ENCODE results near the gene TRPT1. TPM values are rescaled to one million over a fixed set of nuclear protein-coding genes. Genes with fewer than 3 reads are reported as not detected.

The TRPT1 gene
- total RNA-seq, 2 experiments from 2014 or later: 45.0 to 47.8 TPM

- Mint-ChIP-seq H3K4me1 (peaks cover 4% of the 10 kb centered on the region), H3K9me3 (no peaks in the 10 kb centered on the region), H3K27ac (peak overlapping the region; percentile 9), H3K27me3 (no peaks in the 10 kb centered on the region), H3K4me3 (no peak overlapping the region), H3K36me3 (peaks cover 21% of the 10 kb centered on the region)
- ATAC-seq (ENCODE audit: low read depth) (no peak), DNase-seq (no peak)
- POLR2A ChIA-PET: interaction anchor here (0.9 to 26.2 kb wide), 4 partner anchors 8 to 26 kb away, joined by 3 to 419 read pairs (median 212); partner anchors contain the start of genes DNAJC4, FERMT3, NUDT22 and TRPT1
Measured at GRCh38 chr11:64218628-64219353, 7.2 kb downstream of the TRPT1 start.

DNA sequence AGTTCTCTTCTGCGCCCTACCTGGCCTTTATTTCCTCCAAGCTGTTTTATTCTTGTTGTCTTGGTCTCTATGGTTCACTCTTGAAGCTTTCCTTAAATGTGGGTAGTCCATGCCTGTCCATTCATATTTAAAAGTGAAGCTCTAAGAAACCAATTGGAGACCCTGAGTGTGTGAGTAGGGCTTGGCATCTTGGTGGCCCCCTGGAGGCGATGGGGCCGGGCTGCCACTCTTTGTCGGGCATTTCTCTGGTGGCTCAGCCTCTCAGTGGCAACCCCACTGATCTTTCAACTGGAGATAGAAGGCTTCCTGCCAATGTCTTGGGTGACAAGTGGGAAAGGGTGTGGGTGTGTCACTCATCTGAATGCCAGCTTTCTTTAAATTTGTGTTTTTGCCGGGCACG is 9.1 kb downstream of the TRPT1 start:
- Mint-ChIP-seq H3K36me3 (peaks cover 29% of the 10 kb centered on the region), H3K9me3 (no peaks in the 10 kb centered on the region), H3K4me3 (no peak overlapping the region), H3K27ac (no peak overlapping the region), H3K4me1 (peaks cover 9% of the 10 kb centered on the region), H3K27me3 (no peaks in the 10 kb centered on the region)
- ATAC-seq (ENCODE audit: low read depth): no peak
- DNase-seq: no peak
- POLR2A ChIA-PET: interaction anchor here (0.7 to 26.2 kb wide), 4 partner anchors 7 to 54 kb away, joined by 3 to 419 read pairs (median 212); partner anchors contain the start of genes DNAJC4, FERMT3, NUDT22 and TRPT1

DNA sequence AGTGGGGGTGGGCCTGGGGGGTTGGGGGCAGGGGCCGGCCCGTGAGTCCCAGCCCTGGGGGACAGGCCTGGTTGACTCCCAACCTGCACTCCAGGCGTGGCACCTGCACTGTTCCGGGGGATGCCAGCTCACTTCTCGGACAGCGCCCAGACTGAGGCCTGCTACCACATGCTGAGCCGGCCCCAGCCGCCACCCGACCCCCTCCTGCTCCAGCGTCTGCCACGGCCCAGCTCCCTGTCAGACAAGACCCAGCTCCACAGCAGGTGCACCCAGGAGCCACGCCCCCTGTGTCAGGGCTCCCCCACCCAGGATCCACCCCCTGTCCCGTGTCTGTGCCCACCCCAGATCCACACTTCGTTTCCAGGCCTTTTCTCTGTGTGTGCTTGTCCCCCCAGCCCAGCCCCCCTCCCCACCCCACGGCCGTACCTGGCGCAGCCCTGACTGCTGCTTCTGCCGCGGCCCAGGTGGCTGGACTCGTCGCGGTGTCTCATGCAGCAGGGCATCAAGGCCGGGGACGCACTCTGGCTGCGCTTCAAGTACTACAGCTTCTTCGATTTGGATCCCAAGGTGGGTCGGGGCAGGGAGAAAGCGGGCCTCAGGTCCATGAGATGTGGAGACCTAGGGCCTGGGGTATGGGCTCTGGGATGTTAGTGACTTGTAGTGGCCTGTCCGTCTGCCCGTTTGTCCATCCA is 14.7 kb downstream of the TRPT1 start:
- Mint-ChIP-seq H3K27me3 (no peaks in the 10 kb centered on the region), H3K27ac (no peak overlapping the region), H3K4me3 (no peak overlapping the region), H3K9me3 (no peaks in the 10 kb centered on the region), H3K36me3 (peaks cover 32% of the 10 kb centered on the region), H3K4me1 (peaks cover 15% of the 10 kb centered on the region)
- DNase-seq (no peak), ATAC-seq (ENCODE audit: low read depth) (no peak)
- POLR2A ChIA-PET: interaction anchor here (11.8 to 17.3 kb wide), 2 partner anchors 16 to 20 kb away, joined by 246 to 419 read pairs; partner anchors contain the start of genes DNAJC4, NUDT22, STIP1 and TRPT1

DNA sequence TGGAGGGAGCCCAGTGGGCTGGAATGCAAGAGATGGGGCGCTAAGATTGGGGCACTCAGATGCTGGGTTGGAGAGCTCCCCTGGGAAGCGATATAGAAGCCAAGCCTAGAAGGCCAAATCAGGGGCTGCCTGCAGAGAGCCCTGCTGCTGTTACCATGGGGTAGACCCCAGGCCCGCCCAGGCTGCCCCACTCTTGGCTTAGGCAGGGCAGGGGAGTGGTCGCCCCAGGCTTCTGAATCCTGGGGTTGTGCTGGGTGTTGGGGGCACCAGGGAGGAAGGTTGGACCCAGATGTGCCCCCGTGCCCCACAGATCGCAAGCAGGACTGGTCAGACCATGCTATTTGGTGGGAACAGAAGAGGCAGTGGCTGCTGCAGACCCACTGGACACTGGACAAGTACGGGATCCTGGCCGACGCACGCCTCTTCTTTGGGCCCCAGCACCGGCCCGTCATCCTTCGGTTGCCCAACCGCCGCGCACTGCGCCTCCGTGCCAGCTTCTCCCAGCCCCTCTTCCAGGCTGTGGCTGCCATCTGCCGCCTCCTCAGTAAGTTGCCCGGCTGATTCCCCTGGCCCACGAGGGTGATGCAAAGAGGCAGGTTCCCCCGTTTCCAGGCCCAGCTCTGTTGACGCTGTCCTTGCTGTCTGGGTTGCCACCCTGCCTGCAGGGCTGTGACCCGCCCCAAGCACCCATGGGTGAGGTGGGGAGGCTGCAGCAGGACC is 15.5 kb downstream of the TRPT1 start:
- H3K27ac Mint-ChIP-seq: no peak overlapping the region
- peaks cover 21% of the 10 kb centered on the region for H3K4me1 Mint-ChIP-seq
- no peaks in the 10 kb centered on the region for H3K27me3 Mint-ChIP-seq
- ATAC-seq (ENCODE audit: low read depth) (no peak), DNase-seq (no peak)
- POLR2A ChIA-PET: interaction anchor here (6.6 to 17.3 kb wide), 3 partner anchors 17 to 34 kb away, joined by 106 to 419 read pairs (median 246); partner anchors contain the start of genes DNAJC4, FKBP2, NUDT22 and PPP1R14B
- peaks cover 34% of the 10 kb centered on the region for H3K36me3 Mint-ChIP-seq
- no peaks in the 10 kb centered on the region for H3K9me3 Mint-ChIP-seq
- H3K4me3 Mint-ChIP-seq: no peak overlapping the region

DNA sequence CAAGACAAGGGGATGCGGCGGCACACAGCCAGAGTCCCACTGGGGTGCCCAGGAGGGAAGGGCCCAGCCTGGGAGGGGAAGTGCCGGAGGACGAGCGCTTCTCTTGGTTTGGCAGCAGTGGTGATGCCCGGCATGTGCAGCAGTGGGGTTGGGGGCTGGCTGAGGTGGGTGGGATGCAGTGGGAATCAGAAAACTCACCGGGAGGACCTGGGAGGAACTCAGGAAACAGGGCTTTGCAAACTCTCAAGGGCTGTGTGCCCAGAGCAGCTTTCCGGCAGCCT is 16.5 kb downstream of the TRPT1 start:
- DNase-seq (no peak), ATAC-seq (ENCODE audit: low read depth) (no peak)
- POLR2A ChIA-PET: interaction anchor here (6.6 to 17.3 kb wide), 3 partner anchors 18 to 35 kb away, joined by 106 to 419 read pairs (median 246); partner anchors contain the start of genes DNAJC4, FKBP2, NUDT22 and PPP1R14B
- no peaks in the 10 kb centered on the region for H3K27me3 Mint-ChIP-seq
- H3K9me3 Mint-ChIP-seq: no peaks in the 10 kb centered on the region
- H3K27ac Mint-ChIP-seq: peak overlapping the region; percentile 94
- H3K4me1 Mint-ChIP-seq: peaks cover 21% of the 10 kb centered on the region
- H3K36me3 Mint-ChIP-seq: peaks cover 30% of the 10 kb centered on the region
- no peak overlapping the region for H3K4me3 Mint-ChIP-seq

DNA sequence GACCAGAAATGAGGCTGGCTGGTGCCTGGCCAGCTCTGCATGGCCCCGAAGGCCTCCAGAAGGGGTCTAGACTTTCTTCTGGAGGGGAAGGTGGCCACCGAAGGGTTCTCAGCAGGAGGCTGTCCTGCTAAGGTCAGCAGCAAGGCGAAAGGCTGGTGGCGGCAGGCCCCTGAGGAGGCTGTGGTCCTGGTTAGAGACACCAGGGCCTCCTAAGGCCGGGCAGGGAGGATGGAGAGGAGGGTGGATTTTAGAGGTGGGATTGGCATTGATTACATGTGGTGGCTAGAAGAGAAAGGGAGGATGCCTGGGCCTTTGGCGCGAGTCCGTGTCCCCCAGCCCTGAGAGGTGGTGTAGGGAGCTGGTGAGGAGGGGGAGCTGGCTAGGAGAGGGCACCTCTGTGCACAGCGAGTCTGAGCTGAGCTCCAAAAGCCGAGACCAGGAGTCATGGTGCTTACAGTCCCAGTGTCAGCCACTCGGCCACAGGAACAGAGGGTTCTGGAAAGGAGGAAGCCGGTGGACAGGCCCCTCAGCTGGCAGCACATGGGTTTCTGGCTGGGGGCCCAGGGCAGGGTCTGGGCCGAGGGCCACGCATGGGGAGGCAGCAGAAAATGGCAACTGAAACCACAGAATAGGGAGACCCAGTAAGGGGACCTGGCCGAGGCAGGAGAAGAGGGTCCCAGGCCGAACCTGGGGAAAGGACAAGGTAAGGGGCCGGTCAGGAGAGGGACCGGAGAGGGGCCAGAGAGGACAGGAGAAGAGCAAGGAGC is 17.0 kb downstream of the TRPT1 start:
- peaks cover 27% of the 10 kb centered on the region for H3K4me1 Mint-ChIP-seq
- DNase-seq: no peak

GRCh38 chr11:64208086-64208795 is 17.7 kb downstream of the TRPT1 start:
- ATAC-seq (ENCODE audit: low read depth) (no peak), DNase-seq (no peak)
- no peaks in the 10 kb centered on the region for H3K27me3 Mint-ChIP-seq
- H3K9me3 Mint-ChIP-seq: no peaks in the 10 kb centered on the region
- H3K36me3 Mint-ChIP-seq: peaks cover 35% of the 10 kb centered on the region
- H3K27ac Mint-ChIP-seq: peak overlapping the region; percentile 94
- POLR2A ChIA-PET: interaction anchor here (1.0 to 17.3 kb wide), 12 partner anchors 17 to 1367 kb away, joined by 3 to 419 read pairs (median 18); partner anchors contain the start of genes BAD, CCDC88B, DNAJC4 and ESRRA
- H3K4me3 Mint-ChIP-seq: peak overlapping the region; percentile 92
- peaks cover 32% of the 10 kb centered on the region for H3K4me1 Mint-ChIP-seq

More for the DNA sequence above, 17.0 kb downstream of the TRPT1 start:
- Mint-ChIP-seq H3K36me3 (peaks cover 34% of the 10 kb centered on the region), H3K27ac (peak overlapping the region; percentile 94), H3K4me3 (peak overlapping the region; percentile 92), H3K9me3 (no peaks in the 10 kb centered on the region), H3K27me3 (no peaks in the 10 kb centered on the region)
- ATAC-seq (ENCODE audit: low read depth): no peak
- POLR2A ChIA-PET: interaction anchor here (3.6 to 17.3 kb wide), 5 partner anchors 18 to 108 kb away, joined by 23 to 419 read pairs (median 106); partner anchors contain the start of genes DNAJC4, FKBP2, NUDT22 and PPP1R14B

DNA sequence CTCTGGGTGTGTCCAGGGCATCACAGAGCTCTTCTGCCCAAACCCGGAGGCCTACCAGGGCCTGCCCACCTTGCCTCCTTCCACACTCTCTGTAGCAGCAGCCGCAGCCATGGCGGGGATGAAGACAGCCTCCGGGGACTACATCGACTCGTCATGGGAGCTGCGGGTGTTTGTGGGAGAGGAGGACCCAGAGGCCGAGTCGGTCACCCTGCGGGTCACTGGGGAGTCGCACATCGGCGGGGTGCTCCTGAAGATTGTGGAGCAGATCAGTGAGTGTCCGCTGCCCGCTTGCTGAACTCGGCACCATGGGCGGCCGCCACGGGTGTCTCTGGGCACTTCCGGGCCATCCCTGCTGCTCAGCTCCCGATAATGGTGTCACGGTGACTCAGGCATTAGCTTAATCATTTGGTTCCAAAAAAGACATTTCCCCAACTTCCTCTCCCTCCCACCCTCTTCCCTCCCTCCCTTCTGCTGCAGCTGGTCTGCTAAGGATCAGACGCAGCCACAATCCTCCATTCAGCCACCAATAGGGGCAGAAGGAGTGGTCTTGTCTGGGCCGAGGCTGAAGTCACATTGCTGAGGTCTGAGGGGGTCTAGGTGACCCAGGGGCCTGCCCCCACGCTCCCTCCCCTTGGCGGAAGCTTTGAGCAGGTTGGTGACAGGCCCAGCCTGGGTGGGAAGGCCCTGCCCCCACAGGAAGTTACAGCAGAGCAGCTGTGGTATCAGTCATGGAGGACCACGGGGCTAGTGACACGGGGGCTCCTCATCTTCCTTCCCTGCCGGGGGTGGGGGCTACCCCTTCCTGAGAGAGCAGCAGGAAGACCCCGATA is 18.5 kb downstream of the TRPT1 start:
- peak overlapping the region; percentile 92 for H3K4me3 Mint-ChIP-seq
- H3K4me1 Mint-ChIP-seq: peaks cover 32% of the 10 kb centered on the region

GRCh38 chr11:64206457-64207255 is 19.3 kb downstream of the TRPT1 start, which contains the start of gene FERMT3:
TSS of gene FERMT3 (plus strand) at chr11:64206721. CDS start at chr11:64207365, 644 bp downstream.
- ATAC-seq (ENCODE audit: low read depth): peak; percentile 74
- Mint-ChIP-seq H3K4me1 (peaks cover 28% of the 10 kb centered on the region), H3K36me3 (peaks cover 33% of the 10 kb centered on the region), H3K27ac (peak within 1 kb of the TSS; percentile 94), H3K27me3 (no peaks in the 10 kb centered on the region), H3K4me3 (peak within 1 kb of the TSS; percentile 92), H3K9me3 (no peaks in the 10 kb centered on the region)
- POLR2A ChIA-PET: interaction anchor here (0.6 to 17.3 kb wide), 18 partner anchors 16 to 1366 kb away, joined by 3 to 419 read pairs (median 8); partner anchors contain the start of genes BAD, CCDC88B, DNAJC4 and ESRRA
- peak; percentile 82 for DNase-seq

More for the DNA sequence above, 18.5 kb downstream of the TRPT1 start:
- DNase-seq (peak; percentile 84), ATAC-seq (ENCODE audit: low read depth) (peak; percentile 76)
- Mint-ChIP-seq H3K36me3 (peaks cover 32% of the 10 kb centered on the region), H3K9me3 (no peaks in the 10 kb centered on the region), H3K27ac (peak overlapping the region; percentile 94), H3K27me3 (no peaks in the 10 kb centered on the region)
- POLR2A ChIA-PET: interaction anchor here (0.8 to 17.3 kb wide), 13 partner anchors 16 to 1366 kb away, joined by 3 to 419 read pairs (median 13); partner anchors contain the start of genes BAD, CCDC88B, DNAJC4 and ESRRA

DNA sequence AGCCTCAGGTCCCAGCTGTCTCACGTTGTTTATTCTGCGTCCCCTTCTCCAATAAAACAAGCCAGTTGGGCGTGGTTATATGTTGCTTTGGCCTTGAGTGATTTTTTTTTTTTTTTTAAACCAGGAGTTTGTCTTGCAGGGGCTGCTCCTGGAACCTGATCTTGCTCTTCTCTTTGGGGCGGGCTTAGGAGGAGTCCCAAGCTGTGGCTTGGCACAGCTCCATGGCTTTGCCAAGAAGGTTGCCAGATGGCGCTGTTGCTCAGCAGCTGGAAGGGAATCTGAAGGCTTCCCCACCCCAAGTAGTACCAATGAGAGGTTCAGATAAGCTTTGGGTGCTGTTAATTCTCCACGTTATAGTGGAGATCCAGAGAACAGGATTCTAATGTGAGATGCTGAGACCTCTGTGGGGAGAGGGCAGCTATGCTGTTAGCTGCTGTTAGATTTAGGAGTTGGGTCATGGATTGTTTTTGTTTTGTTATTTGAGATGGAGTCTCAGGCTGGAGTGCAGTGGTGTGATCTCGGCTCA is 21.5 kb downstream of the TRPT1 start:
- peak overlapping the region; percentile 87 for H3K27ac Mint-ChIP-seq
- peak; percentile 76 for DNase-seq
- H3K4me1 Mint-ChIP-seq: peaks cover 34% of the 10 kb centered on the region
- POLR2A ChIA-PET: interaction anchor here (0.6 to 17.3 kb wide), 9 partner anchors 13 to 113 kb away, joined by 3 to 419 read pairs (median 76); partner anchors contain the start of genes DNAJC4, ESRRA, FKBP2 and NUDT22
- peak overlapping the region; percentile 67 for H3K4me3 Mint-ChIP-seq
- no peaks in the 10 kb centered on the region for H3K9me3 Mint-ChIP-seq
- peaks cover 39% of the 10 kb centered on the region for H3K36me3 Mint-ChIP-seq
- no peaks in the 10 kb centered on the region for H3K27me3 Mint-ChIP-seq
- ATAC-seq (ENCODE audit: low read depth): peak; percentile 39

All from activated naive CD8-positive, alpha-beta T cell treated with anti-CD3 and anti-CD28 coated beads, Interleukin-2, amount 10 ng/mL, durations not matched to agents 7 days and 5 days (primary cell).